ENCODE data around the gene PPP1CA.
"Not testable (repeated sequence)": the region's sequence is repeated elsewhere in the genome, so short reads cannot be mapped to it uniquely, and the experiment has no call there.

The PPP1CA gene

DNA sequence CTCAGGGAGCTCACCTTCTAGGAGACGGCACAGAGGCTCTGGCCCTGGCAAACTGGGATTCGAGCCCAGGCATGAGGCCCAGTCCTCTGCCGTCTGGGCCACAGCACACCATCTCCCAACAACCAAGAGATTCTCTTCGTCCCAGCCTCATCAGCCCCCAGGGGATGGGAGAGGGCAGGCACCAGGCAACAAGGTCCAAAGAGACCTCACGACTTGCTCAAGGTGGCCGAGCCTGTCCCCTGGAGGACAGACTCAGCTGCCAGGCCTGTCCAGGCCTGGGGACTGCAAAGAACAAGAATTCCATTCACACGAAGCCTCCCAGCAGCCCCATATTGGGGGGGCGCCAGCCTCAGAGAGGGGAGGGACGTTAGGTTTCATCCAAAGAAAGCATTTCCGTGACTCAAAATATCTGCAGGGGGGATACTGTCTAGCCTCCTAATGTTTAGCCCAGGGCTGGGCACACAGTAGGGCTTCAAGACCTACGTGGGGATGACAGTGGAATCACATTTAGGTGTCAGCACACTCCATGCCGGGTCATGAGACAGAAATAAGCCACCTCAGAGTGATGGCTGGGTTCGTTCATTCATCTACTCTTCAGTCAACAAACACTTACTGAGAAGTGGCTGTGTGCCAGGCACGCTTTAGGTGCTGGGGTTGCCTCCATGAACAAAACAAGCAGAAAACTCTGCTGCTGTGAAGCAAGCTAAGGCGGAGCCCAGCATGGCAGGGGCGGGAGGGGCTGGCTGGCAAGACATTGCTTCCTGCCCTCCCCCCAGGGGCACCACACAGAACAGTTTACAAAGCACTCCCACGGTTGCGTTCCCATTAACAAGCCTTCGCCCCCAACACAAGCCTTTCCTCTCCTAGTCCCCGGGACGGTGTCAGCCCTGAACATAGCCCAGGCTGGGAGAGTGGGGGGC is 15.0 kb upstream of the PPP1CA start:
- peak; percentile 74 for DNase-seq

DNA sequence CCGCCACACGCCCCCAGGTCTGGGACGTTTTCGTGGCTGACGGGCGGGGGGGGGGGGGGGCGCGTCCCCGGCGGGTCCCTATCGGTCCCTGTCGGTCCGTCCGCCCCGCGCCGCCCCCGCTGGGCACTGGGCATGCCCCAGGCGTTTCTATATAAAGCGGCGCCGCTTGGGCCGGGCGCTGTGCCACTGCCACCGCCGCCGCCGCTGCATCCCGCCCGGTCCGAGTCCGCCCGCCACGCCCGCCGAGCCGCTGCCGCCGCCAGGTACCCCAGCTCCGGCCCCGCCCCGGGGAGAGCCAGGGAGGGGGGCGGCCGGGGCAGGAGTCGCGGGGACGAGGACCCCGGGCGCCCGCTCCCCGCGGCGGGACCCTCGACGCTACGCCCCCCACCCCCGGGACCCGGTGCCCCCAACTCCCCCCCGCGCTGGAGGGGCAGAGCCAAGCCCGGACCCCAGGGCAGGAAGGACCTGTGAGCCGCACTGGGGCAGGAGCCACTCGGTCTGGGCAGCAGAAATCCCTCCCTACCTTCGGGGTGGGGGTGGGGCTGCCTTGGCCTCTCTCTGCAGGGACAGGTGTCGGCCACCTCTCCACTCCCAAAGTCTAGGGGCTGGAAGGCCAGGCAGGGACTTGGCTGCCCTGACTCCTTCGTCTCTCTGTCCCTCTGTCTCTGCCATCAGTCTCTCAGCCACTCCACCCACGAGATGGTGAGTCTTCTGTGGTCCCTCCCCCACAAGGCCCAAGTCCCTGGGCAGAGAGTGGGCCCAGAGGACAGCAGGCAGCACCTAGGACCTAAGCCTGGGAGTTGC is 14.0 kb upstream of the PPP1CA start, which contains the start of gene CARNS1:
Gene CARNS1 (plus strand): TSS at position 178 of the 804 bp plus-strand sequence. CDS start 522 bp downstream, at position 700.
- DNase-seq, result no peak

- DNase-seq, result no peak
Observed at GRCh38 chr11:67413266-67413849, 11.7 kb upstream of the PPP1CA start.

GRCh38 chr11:67412495-67413179 is 11.0 kb upstream of the PPP1CA start:
- no peak for DNase-seq

DNA sequence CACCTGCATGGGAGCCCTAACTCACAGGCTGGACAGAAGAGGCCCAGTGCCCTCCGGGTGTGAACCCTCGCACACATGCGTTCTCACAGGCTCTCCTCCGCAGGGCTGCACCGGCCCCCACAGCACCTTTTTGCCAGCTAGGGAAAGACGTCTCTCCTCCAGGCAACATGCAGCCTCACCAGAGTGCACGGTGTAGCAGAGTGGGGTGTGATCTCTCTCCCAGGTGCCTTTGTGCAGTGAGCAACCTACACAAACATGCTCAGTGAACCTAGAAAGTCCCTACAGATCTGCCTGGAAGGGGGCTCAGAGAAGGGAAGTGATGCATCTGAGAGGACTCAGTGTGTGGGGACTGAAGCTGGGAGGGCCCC is 10.1 kb upstream of the PPP1CA start:
- DNase-seq, result no peak

DNA sequence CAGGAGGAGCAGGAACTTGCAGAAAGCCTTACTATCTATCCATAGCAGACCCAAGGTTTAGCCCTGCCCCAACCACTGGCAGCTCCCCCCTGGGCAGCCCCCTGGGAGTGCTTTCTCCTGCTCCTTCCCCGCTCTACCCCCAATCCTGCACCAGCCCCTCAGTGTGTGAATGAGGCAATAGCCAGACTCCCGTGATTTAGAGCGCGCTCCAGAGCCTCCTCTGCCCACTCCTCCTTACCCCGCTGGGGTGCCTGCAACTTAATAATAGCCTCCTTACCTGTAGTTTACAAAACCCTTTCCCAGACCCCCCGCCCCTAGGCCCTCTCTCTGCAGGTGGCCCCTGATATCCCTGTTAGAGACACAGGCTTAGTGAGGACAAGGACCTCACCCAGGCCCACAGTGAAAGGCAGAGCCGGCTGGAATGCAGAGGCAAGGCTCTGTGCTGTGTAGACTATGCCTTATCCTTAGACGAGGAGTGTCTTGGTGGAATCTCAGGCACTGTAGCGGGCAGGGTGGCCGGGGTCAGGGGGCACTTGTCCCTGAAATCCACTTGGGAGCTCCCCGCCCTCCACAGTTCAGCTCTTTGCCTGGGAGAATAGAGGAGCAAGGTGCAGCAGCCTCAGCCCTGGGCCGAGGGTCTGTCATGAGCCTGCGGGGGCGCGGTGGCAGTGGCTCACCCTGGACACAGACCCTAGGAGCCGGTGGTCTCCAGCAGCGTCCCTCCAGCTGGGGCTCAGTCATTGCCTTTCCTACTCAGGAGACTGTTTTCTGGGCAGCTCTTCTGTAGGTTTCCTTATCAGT is 9.5 kb upstream of the PPP1CA start:
- no peak for DNase-seq

- no peak for DNase-seq
Observed at GRCh38 chr11:67410369-67410831, 8.7 kb upstream of the PPP1CA start.

DNA sequence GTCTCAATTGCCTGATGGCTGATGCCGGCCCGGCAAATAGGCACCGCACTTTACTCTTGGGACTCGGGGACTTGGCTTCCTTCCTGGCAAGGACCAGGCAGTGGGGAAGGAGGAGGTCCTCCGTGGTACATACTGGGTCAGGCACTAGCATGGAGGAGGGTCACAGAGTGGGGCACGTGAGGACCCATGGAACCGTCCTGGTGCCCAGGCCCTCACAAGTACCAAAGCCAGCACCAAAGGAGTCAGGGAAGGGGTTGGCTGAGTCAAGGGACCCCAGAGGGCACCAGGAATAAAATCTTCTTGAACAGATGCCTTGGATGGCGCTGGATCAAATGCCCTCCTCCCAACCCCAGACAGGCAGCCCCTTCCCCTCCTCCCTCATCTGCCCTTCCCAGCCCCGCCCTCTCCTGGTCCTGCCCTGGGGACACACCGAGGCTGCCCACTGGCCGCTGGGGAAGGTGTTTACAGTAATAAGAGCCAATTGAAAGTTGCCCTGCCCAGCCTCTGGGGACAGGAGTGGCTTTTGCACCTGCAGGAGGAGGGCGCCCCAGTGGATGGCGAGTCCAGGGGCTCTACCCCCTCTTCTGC is 8.2 kb upstream of the PPP1CA start:
- no peak for DNase-seq

- DNase-seq, result peak; percentile 46
Observed at GRCh38 chr11:67409261-67409666, 7.6 kb upstream of the PPP1CA start.

GRCh38 chr11:67408437-67409200 is 7.0 kb upstream of the PPP1CA start:
- no peak for DNase-seq

GRCh38 chr11:67407688-67408163 is 6.1 kb upstream of the PPP1CA start:
- DNase-seq, result no peak

DNA sequence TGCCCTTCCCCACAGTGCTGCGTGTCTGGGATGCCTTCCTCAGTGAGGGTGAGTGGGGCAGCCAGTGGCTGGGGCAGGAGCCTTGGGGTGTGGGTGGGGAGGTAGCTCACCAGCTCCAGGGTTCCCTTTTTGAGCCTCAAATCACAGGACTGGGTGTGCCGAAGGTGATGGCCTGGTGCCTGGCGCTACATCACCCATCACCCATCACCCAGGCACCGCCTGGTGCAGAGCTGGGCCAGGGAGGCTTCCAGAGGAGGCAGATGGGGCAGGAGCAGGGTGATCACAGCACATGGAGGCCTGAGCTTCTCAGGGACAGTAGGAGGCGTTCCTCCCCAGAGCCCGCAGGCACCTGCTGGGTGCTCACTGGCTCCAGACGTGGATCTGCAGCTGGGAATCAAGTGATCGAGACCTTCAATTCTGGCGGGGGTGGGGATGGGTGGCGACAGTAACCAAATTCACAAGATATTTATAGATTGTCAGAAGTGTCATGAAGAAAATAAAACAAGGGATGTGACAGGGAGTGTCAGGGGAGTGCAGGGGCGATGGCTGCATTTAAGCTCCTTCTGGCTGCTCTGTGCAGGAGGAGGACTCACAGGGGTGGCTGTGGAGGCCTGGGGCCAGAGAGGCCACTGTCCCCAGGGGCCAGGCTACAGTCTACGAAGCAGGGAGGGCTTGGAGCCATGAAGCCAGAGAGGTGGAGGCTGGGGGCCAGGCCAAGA is 5.5 kb upstream of the PPP1CA start:
- DNase-seq, result peak; percentile 19

- DNase-seq, result no peak
Observed at GRCh38 chr11:67406420-67406968, 4.8 kb upstream of the PPP1CA start.

- no peak for DNase-seq
Observed at GRCh38 chr11:67405688-67406339, 4.2 kb upstream of the PPP1CA start.

- no peak for DNase-seq
Observed at GRCh38 chr11:67405196-67405567, 3.5 kb upstream of the PPP1CA start.

DNA sequence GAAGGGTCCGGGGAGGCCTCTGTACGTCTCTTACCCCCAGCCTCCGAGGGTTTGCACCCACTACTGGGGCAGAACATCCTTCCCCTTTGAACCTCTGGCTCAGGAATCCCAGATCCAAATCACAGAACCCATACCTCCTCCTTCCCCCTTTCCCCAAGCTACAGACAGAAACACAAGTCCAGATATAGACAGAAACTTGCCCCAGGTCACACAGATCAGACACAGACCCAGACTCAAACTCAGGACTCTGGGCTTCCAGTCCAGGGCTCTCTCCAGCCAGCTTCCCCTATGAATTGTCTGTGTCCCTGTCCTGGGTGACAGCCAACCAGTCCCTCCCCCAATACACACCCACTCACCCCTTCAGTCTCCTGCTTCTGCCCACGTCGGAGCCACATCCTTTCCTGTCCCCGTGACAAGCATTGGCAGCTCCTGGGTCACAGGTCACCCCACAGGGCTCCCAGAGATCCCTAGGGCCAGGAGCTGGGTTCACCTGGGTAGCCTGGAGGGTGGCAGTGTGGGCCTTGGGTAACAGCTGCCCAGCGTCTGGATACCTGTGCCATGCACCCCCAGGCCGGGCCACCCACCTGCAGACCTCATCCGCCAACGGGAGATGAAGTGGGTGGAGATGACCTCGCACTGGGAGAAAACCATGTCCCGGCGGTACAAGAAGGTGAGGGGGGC is 3.0 kb upstream of the PPP1CA start:
- no peak for DNase-seq

DNA sequence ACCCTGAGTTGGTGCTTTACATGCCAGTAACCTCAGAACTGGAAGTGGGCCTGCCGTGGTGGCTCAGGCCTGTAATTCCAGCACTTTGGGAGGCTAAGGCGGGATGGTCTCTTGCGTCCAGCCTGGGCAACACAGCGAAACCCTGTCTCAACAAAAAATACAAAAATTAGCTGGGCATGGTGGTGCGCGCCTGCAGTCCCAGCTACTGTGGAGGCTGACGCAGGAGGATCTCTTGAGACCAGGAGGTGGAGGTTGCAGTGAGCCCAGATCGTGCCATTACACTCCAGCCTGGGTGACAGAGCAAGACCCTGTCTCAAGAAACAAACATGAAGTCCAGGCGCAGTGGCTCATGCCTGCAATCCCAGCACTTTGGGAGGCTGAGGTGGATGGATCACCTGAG is 1.4 kb upstream of the PPP1CA start:
- not testable (repeated sequence) for DNase-seq

DNA sequence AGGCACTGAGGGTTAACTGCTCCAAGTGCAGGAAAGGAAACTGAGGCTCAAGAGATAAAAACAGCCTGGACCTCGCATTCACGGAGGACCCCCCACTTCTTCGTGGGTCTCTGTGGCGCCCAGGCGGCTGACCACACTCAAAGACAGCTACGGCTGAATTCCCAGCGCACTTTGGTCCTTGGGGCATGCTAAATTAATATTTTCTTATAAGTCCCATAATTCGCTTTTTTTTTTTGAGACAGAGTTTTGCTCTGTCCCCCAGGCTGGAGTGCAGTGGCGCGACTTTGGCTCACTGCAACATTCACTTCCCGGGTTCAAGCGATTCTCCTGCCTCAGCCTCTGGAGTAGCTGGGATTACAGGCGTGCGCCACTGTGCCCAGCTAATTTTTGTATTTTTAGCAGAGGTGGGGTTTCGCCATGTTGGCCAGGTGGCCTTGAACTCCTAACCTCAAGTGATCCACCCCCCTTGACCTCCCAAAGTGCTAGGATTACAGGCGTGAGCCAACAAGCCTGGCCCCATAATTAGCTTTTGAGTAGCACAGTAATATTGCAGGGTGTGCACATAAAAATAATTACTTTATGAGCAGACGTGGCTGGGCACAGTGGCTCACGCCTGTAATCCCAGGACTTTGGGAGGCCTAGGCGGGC is 658 bp upstream of the PPP1CA start:
- DNase-seq, result not testable (repeated sequence)

Measured in effector CD8-positive, alpha-beta T cell (primary cell).